ENCODE measurements around the gene CYP20A1.
"Not testable (repeated sequence)": the region's sequence is repeated elsewhere in the genome, so short reads cannot be mapped to it uniquely, and the experiment has no call there.

CYP20A1 gene

GRCh38 chr2:203282101-203282500 lies 43.3 kb downstream of the CYP20A1 start:
- DNase-seq, result no peak

- DNase-seq, result no peak
These were observed 47.7 kb downstream of the CYP20A1 start for GRCh38 chr2:203286532-203286931.

GRCh38 chr2:203301667-203302066 lies 62.8 kb downstream of the CYP20A1 start:
- DNase-seq, result no peak

- DNase-seq, result not testable (repeated sequence)
These were observed 63.8 kb downstream of the CYP20A1 start for GRCh38 chr2:203302586-203302985.

GRCh38 chr2:203310688-203311436 lies 72.0 kb downstream of the CYP20A1 start:
- DNase-seq, result no peak

GRCh38 chr2:203326356-203326755 lies 87.5 kb downstream of the CYP20A1 start:
- DNase-seq, result no peak

- no peak for DNase-seq
These were observed 88.7 kb downstream of the CYP20A1 start for GRCh38 chr2:203327582-203327900.

- peak; percentile 78 for DNase-seq
These were observed 89.3 kb downstream of the CYP20A1 start, which contains the start of gene ABI2 for GRCh38 chr2:203327901-203328759. ABI2 (plus strand) TSS chr2:203328394; CDS start chr2:203328515, 121 bp downstream.

GRCh38 chr2:203328760-203329540 lies 90.1 kb downstream of the CYP20A1 start:
- no peak for DNase-seq

GRCh38 chr2:203330434-203330833 lies 91.6 kb downstream of the CYP20A1 start:
- DNase-seq, result no peak

- DNase-seq, result no peak
These were observed 99.5 kb downstream of the CYP20A1 start for GRCh38 chr2:203338322-203338721.

- DNase-seq, result no peak
These were observed 102.1 kb downstream of the CYP20A1 start for GRCh38 chr2:203340791-203341487.

- DNase-seq, result no peak
These were observed 103.0 kb downstream of the CYP20A1 start for GRCh38 chr2:203341741-203342310.

GRCh38 chr2:203342374-203342773 lies 103.6 kb downstream of the CYP20A1 start:
- not testable (repeated sequence) for DNase-seq

- no peak for DNase-seq
These were observed 105.8 kb downstream of the CYP20A1 start for GRCh38 chr2:203344667-203345066.

- no peak for DNase-seq
These were observed 107.8 kb downstream of the CYP20A1 start for GRCh38 chr2:203346612-203347011.

GRCh38 chr2:203347375-203347774 lies 108.6 kb downstream of the CYP20A1 start:
- DNase-seq, result no peak

GRCh38 chr2:203352604-203353255 lies 113.9 kb downstream of the CYP20A1 start:
- DNase-seq, result peak; percentile 3

- no peak for DNase-seq
These were observed 116.1 kb downstream of the CYP20A1 start for GRCh38 chr2:203354966-203355365.

Data from DMS153 (cell line).